Measurements from ENCODE around the gene SIAH3. TPM values are rescaled to one million over a fixed set of nuclear protein-coding genes. Genes with fewer than 3 reads are reported as not detected.

Gene SIAH3
- total and polyA plus RNA-seq, 8 donors, result 0.07 to 0.20 (median 0.11) TPM; not detected in 1

GRCh38 chr13:45779901-45780300, 71.7 kb downstream of the SIAH3 start:
- TF ChIP-seq CTCF (IDR thresholded peaks at IDR 0.05), result no peak
- Histone ChIP-seq H3K27me3 (no peaks in the 10 kb centered on the region), H3K27ac (no peak overlapping the region), H3K9me3 (no peaks in the 10 kb centered on the region), H3K36me3 (no peaks in the 10 kb centered on the region), H3K4me1 (no peaks in the 10 kb centered on the region), H3K4me3 (no peak overlapping the region)
- intact Hi-C loops (cut with DNase I), result no loop called here
- ATAC-seq, result no peak
- no peak for DNase-seq

GRCh38 chr13:45778882-45779281, 72.7 kb downstream of the SIAH3 start:
- Histone ChIP-seq H3K9me3 (no peaks in the 10 kb centered on the region), H3K27me3 (no peaks in the 10 kb centered on the region), H3K4me3 (no peak overlapping the region), H3K4me1 (no peaks in the 10 kb centered on the region), H3K36me3 (no peaks in the 10 kb centered on the region), H3K27ac (no peak overlapping the region)
- intact Hi-C loops (cut with DNase I), result no loop called here
- ATAC-seq (no peak), DNase-seq (no peak)
- TF ChIP-seq CTCF (IDR thresholded peaks at IDR 0.05), result no peak

GRCh38 chr13:45776748-45777147, 74.8 kb downstream of the SIAH3 start:
- no peak for ATAC-seq
- no peaks in the 10 kb centered on the region for H3K9me3 ChIP-seq
- DNase-seq, result no peak
- no peaks in the 10 kb centered on the region for H3K36me3 ChIP-seq
- no peak for TF ChIP-seq CTCF (IDR thresholded peaks at IDR 0.05)
- H3K27ac ChIP-seq, result no peak overlapping the region
- no peaks in the 10 kb centered on the region for H3K4me1 ChIP-seq
- intact Hi-C loops (cut with DNase I), result no loop called here
- no peak overlapping the region for H3K4me3 ChIP-seq
- H3K27me3 ChIP-seq, result no peaks in the 10 kb centered on the region

- DNase-seq (no peak), ATAC-seq (no peak)
- intact Hi-C loops (cut with DNase I), result no loop called here
- H3K27me3 ChIP-seq, result no peaks in the 10 kb centered on the region
- no peaks in the 10 kb centered on the region for H3K4me1 ChIP-seq
- no peak overlapping the region for H3K4me3 ChIP-seq
- no peak for TF ChIP-seq CTCF (IDR thresholded peaks at IDR 0.05)
- no peak overlapping the region for H3K27ac ChIP-seq
- no peaks in the 10 kb centered on the region for H3K36me3 ChIP-seq
- H3K9me3 ChIP-seq, result no peaks in the 10 kb centered on the region
Measured at GRCh38 chr13:45775401-45775963, 76.1 kb downstream of the SIAH3 start.

GRCh38 chr13:45773944-45774343, 77.6 kb downstream of the SIAH3 start:
- no peaks in the 10 kb centered on the region for H3K27me3 ChIP-seq
- no peak overlapping the region for H3K4me3 ChIP-seq
- H3K36me3 ChIP-seq, result no peaks in the 10 kb centered on the region
- H3K27ac ChIP-seq, result no peak overlapping the region
- H3K9me3 ChIP-seq, result no peaks in the 10 kb centered on the region
- no peak for DNase-seq
- intact Hi-C loops (cut with DNase I), result no loop called here
- no peak for ATAC-seq
- no peak for TF ChIP-seq CTCF (IDR thresholded peaks at IDR 0.05)
- H3K4me1 ChIP-seq, result no peaks in the 10 kb centered on the region

Data from left lung (tissue), 10 donors.